Mucosa of descending colon (tissue), 3 donors: ENCODE data around the gene GNAS. TPM values are rescaled to one million over a fixed set of nuclear protein-coding genes. Genes with fewer than 3 reads are reported as not detected.

Experiments
- ATAC-seq: fragments of 200-7000 bp; cut with Tn5 transposase; one replicate; pipeline ENCODE4 v1.9.1; 2020; ENCODE audit warnings: mild to moderate bottlenecking, moderate library complexity
- DNase-seq, 3 donors: peaks; one replicate each; pipeline ENCODE4 v3.0.0-alpha.2; 2020
- H3K36me3 ChIP-seq: fragments of 200-600 bp; one replicate; pipeline ENCODE4 v1.8.0; 2021; ENCODE audit warnings: low read depth, mild to moderate bottlenecking
- H3K4me1 ChIP-seq: fragments of 200-600 bp; one replicate; pipeline ENCODE4 v1.8.0; 2021; ENCODE audit warnings: low read depth, mild to moderate bottlenecking
- H3K4me3 ChIP-seq: fragments of 200-600 bp; one replicate; pipeline ENCODE4 v1.8.0; 2021; ENCODE audit warnings: mild to moderate bottlenecking
- H3K9me3 ChIP-seq: fragments of 200-600 bp; one replicate; pipeline ENCODE4 v1.8.0; 2021; ENCODE audit warnings: mild to moderate bottlenecking
- CTCF ChIP-seq: fragments of 200-600 bp; IDR thresholded peaks from one replicate; pipeline ENCODE4 v1.8.0; 2022; ENCODE audit warnings: antibody characterized with exemption, mild to moderate bottlenecking
- intact Hi-C, 2 donors: fragments of 100-400 bp; cut with DNase I in 1 of 2; cut with micrococcal nuclease in 1 of 2; formaldehyde crosslinking; loops; one replicate each; pipeline versions ENCODE4 v1.11.0 to v1.11.1; 2022; cut with DNase I, micrococcal nuclease
- total RNA-seq, 3 donors: library from RNA; stranded (reverse); fragmentation: NEBNext Ultra II Directional in 2 of 3; extraction: Animal tissue kit (Norgen Biotek cat#: 25700) in 2 of 3; gene quantifications; one replicate each; pipeline versions ENCODE4 v1.2.1 to v1.2.4, GENCODE V29; 2021 to 2023
- donor health status: DM: no; HTN: no; CAD: no; lungs with moderate emphysema.
- donor health status: DM: no; HTN: no; CAD: no.
- donor health status: DM: no; HTN: yes; CAD: no.

GNAS gene
- total RNA-seq, 3 donors from 2014 or later: 583 to 659 (median 632) TPM

GRCh38 chr20:58839474-58839874 is 13.0 kb upstream of the GNAS start:
- intact Hi-C loops: no loop called here
- H3K4me3 ChIP-seq: no peak overlapping the region

GRCh38 chr20:58839991-58840747 is 12.3 kb upstream of the GNAS start:
- no peak for ATAC-seq
- H3K4me3 ChIP-seq: no peak overlapping the region

More at GRCh38 chr20:58839474-58839874, 13.0 kb upstream of the GNAS start:
- Histone ChIP-seq H3K4me1 (no peaks in the 10 kb centered on the region), H3K9me3 (no peaks in the 10 kb centered on the region), H3K36me3 (no peaks in the 10 kb centered on the region)
- DNase-seq (no peak), ATAC-seq (no peak)
- no peak for TF ChIP-seq CTCF

GRCh38 chr20:58840816-58841538 is 11.5 kb upstream of the GNAS start:
- ATAC-seq (no peak), DNase-seq (no peak)
- Histone ChIP-seq H3K36me3 (no peaks in the 10 kb centered on the region), H3K9me3 (no peaks in the 10 kb centered on the region), H3K4me3 (no peak overlapping the region), H3K4me1 (no peaks in the 10 kb centered on the region)
- no peak for TF ChIP-seq CTCF
- intact Hi-C loops: no loop called here

More at GRCh38 chr20:58839991-58840747, 12.3 kb upstream of the GNAS start:
- Histone ChIP-seq H3K36me3 (no peaks in the 10 kb centered on the region), H3K4me1 (no peaks in the 10 kb centered on the region), H3K9me3 (no peaks in the 10 kb centered on the region)
- no peak for DNase-seq
- intact Hi-C loops: no loop called here
- TF ChIP-seq CTCF: no peak

- Histone ChIP-seq H3K4me1 (no peaks in the 10 kb centered on the region), H3K9me3 (no peaks in the 10 kb centered on the region), H3K4me3 (no peak overlapping the region), H3K36me3 (no peaks in the 10 kb centered on the region)
- ATAC-seq (no peak), DNase-seq (no peak)
- TF ChIP-seq CTCF: no peak
- intact Hi-C loops: no loop called here
Measured at GRCh38 chr20:58841539-58842264, 10.8 kb upstream of the GNAS start.

GRCh38 chr20:58842276-58842675 is 10.2 kb upstream of the GNAS start:
- Histone ChIP-seq H3K9me3 (no peaks in the 10 kb centered on the region), H3K4me1 (no peaks in the 10 kb centered on the region), H3K36me3 (no peaks in the 10 kb centered on the region), H3K4me3 (no peak overlapping the region)
- TF ChIP-seq CTCF: no peak
- no peak for ATAC-seq
- intact Hi-C loops: no loop called here
- DNase-seq: no peak
